BJ (cell line): Measurements from ENCODE around the gene IMMP1L. TPM values are rescaled to one million over a fixed set of nuclear protein-coding genes. Genes with fewer than 3 reads are reported as not detected.

ENCODE experiments used
- CTCF ChIA-PET: fragments of 350-600 bp; formaldehyde crosslinking; extraction: SDS; loops from one replicate; lab custom pipeline; 2021; ENCODE audit warnings: antibody characterized with exemption, inconsistent platforms; lab: Yijun Ruan, JAX
- POLR2A ChIA-PET: fragments of 300-600 bp; sonication (Branson Sonifier 250); formaldehyde crosslinking; extraction: SDS; loops from one replicate; lab custom pipeline; 2021; ENCODE audit warnings: antibody characterized with exemption; lab: Charles Lee
- DNase-seq: peaks from one replicate; pipeline ENCODE4 v3.0.0-alpha.2; 2011; ENCODE audit warnings: low read depth
- H3K27me3 ChIP-seq: 2 replicates; pipeline ENCODE4 v1.6.0; 2011; ENCODE audit warnings: low read length; ENCODE audit not compliant: control insufficient read depth, insufficient read depth
- H3K36me3 ChIP-seq: 2 replicates; pipeline ENCODE4 v1.5.1; 2011; ENCODE audit warnings: low read length; ENCODE audit not compliant: control insufficient read depth, insufficient read depth
- H3K4me3 ChIP-seq: 2 replicates; pipeline ENCODE4 v1.5.1; 2011; ENCODE audit warnings: low read depth, mild to moderate bottlenecking, control low read depth, low read length
- polyA plus RNA-seq: library from polyadenylated mRNA; depleted of rRNA; stranded (reverse); fragments of >200 nt; gene quantifications from 2 replicates; pipeline ENCODE4 v1.2.3, GENCODE V29; 2011
- TF ChIP-seq, protein P1 (sequence below): IDR thresholded peaks from 2 replicates; pipeline ENCODE4 v1.5.1; 2011; ENCODE audit warnings: low read depth, mild to moderate bottlenecking, control low read depth, inconsistent platforms, low read length, moderate library complexity; ENCODE audit not compliant: insufficient read depth

IMMP1L gene
- polyA plus RNA-seq, 1 experiment: 8.0 TPM

DNA sequence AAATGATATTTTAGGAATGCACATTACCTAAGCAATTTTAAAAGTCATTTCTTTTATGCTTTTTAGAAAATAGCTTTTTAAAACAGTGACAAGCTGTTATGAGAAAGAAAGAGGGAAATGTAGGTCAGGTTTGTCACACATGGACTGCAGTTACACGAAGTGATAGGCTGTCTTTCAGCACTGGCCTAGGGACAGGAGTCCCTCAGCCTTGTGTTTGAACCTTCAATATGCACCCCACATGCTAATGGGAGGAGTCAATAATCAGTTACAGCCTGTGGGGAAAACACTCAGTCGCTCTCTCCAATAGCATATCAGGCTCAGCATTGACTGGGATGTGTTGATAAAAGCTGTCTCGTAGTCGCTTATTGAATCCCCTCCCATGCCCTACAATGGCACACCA lies 94.0 kb downstream of the IMMP1L start:
- Histone ChIP-seq H3K36me3 (no peaks in the 10 kb centered on the region), H3K27me3 (no peaks in the 10 kb centered on the region), H3K4me3 (no peak overlapping the region)
- CTCF ChIA-PET: interaction anchor here (1.5 kb wide), 1 partner anchor 18 kb away, joined by 4 read pairs; no protein-coding TSS in a partner anchor
- POLR2A ChIA-PET: no interaction called here
- no peak for DNase-seq
- TF ChIP-seq, protein P1, sequence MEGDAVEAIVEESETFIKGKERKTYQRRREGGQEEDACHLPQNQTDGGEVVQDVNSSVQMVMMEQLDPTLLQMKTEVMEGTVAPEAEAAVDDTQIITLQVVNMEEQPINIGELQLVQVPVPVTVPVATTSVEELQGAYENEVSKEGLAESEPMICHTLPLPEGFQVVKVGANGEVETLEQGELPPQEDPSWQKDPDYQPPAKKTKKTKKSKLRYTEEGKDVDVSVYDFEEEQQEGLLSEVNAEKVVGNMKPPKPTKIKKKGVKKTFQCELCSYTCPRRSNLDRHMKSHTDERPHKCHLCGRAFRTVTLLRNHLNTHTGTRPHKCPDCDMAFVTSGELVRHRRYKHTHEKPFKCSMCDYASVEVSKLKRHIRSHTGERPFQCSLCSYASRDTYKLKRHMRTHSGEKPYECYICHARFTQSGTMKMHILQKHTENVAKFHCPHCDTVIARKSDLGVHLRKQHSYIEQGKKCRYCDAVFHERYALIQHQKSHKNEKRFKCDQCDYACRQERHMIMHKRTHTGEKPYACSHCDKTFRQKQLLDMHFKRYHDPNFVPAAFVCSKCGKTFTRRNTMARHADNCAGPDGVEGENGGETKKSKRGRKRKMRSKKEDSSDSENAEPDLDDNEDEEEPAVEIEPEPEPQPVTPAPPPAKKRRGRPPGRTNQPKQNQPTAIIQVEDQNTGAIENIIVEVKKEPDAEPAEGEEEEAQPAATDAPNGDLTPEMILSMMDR: no peak

DNA sequence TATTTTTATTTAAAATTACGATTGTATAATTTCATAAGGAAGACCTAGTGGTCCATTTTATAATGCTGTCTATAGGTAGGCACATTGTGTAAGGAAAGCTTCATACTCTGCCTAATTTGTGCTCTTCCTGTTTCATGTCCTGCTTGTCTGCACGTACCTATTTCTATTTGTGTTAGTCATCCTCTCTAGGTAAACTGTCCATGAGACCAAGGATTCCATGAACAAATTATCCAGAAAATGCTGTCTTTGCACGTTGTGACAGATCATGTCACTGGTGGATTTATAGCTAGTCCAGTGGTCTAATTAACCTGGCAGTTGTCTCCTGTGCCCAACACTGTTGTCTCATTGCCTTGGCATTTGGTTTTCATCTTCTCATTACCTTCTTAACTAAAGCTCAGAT lies 95.1 kb downstream of the IMMP1L start:
- CTCF ChIA-PET: interaction anchor here (1.5 kb wide), 1 partner anchor 17 kb away, joined by 4 read pairs; no protein-coding TSS in a partner anchor

DNA sequence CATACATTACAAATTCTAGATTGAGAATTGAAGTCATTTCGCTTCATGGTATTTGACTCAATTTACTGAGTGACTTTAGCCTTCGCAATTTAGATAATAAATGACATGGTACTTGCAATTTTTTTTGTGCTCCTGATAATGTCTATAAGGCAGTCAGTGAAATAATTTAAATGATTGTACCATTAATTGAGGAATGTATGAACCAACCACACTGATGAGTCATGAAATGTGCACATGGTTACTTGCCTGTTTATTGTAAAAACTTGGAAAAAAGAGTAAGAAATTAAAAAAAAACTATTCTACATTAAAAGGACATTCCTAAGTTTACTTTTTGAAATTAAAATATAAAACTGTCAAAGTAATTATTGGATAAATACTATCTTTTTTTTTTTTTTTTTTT lies 96.5 kb downstream of the IMMP1L start:
- DNase-seq: peak; percentile 28
- ChIA-PET POLR2A (no interaction called here), CTCF (no interaction called here)
- Histone ChIP-seq H3K27me3 (no peaks in the 10 kb centered on the region), H3K4me3 (no peak overlapping the region), H3K36me3 (no peaks in the 10 kb centered on the region)
- TF ChIP-seq, protein P1: no peak

More for the DNA sequence above, 95.1 kb downstream of the IMMP1L start:
- no peak overlapping the region for H3K4me3 ChIP-seq
- TF ChIP-seq, protein P1: no peak
- no peak for DNase-seq
- POLR2A ChIA-PET: no interaction called here
- no peaks in the 10 kb centered on the region for H3K36me3 ChIP-seq
- no peaks in the 10 kb centered on the region for H3K27me3 ChIP-seq

DNA sequence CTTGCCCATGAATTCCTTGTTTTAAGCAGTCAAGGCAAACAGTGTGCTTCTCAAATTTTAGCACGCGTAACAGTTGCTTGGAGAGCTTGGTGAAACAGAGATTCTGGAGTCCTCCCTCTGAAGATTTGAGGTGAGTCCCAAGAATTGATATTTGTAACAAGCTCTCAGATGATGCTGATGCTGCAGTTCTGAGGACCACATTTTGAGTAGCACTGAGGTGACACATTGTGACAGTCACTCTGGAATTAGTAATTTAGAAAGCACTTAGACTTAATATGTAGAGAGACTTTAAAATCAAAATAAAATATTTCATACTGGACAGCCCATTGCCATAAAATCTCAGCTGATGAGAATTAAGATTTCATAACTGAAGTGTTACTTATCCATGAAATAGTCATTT lies 101.2 kb downstream of the IMMP1L start:
- H3K4me3 ChIP-seq: no peak overlapping the region
- CTCF ChIA-PET: interaction anchor here (0.8 to 1.2 kb wide), 2 partner anchors 10 to 15 kb away, joined by 3 read pairs; no protein-coding TSS in a partner anchor

DNA sequence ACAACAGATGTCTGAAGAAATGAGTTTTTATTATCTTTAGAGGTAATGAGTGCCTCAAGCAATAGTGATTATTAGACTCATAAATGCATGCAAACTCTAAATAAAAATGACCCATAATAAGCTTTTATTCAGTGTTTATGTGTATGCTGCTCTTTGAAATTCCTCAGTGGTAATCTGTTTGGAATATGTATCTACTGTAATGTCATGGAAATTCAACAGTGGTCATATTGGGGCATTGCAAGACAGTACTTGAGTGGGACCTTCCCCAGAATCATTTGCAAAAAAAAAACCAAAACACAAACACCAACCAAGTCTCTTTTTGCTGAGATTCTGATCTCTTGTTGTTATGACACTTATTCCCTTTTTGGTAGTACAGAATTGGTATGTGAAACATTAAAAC lies 104.8 kb downstream of the IMMP1L start:
- no peak for DNase-seq
- no peaks in the 10 kb centered on the region for H3K36me3 ChIP-seq
- ChIA-PET CTCF (no interaction called here), POLR2A (interaction anchor here (0.6 kb wide), 1 partner anchor 768 kb away, joined by 4 read pairs; no protein-coding TSS in a partner anchor)
- no peaks in the 10 kb centered on the region for H3K27me3 ChIP-seq
- TF ChIP-seq, protein P1: no peak
- no peak overlapping the region for H3K4me3 ChIP-seq

More for the DNA sequence above, 101.2 kb downstream of the IMMP1L start:
- Histone ChIP-seq H3K27me3 (no peaks in the 10 kb centered on the region), H3K36me3 (no peaks in the 10 kb centered on the region)
- DNase-seq: no peak
- POLR2A ChIA-PET: no interaction called here
- TF ChIP-seq, protein P1: no peak
